ENCODE data around the gene BSDC1. TPM values are rescaled to one million over a fixed set of nuclear protein-coding genes. Genes with fewer than 3 reads are reported as not detected.

Gene BSDC1
- total RNA-seq, 1 experiment from 2014 or later = 44.3 TPM

GRCh38 chr1:32353431-32353830 is 40.8 kb downstream of the BSDC1 start (continued):
- no peak for TF ChIP-seq AFF4 (CRISPR knock-in tag; IDR thresholded peaks at IDR 0.05; ENCODE audit: borderline replicate concordance)
- no peak for TF ChIP-seq FOXJ3 (CRISPR knock-in tag; IDR thresholded peaks at IDR 0.05; ENCODE audit: borderline replicate concordance)
- TF ChIP-seq RORB (CRISPR knock-in tag; IDR thresholded peaks at IDR 0.05) = no peak
- no peak for TF ChIP-seq EMX1 (CRISPR knock-in tag; IDR thresholded peaks at IDR 0.05)

GRCh38 chr1:32352831-32353383 is 41.3 kb downstream of the BSDC1 start:
- DNase-seq (ENCODE audit: low spot score) (no peak), ATAC-seq (no peak)
- H3K27ac Mint-ChIP-seq = no peak overlapping the region
- peaks cover 11% of the 10 kb centered on the region for H3K36me3 Mint-ChIP-seq
- peak overlapping the region; percentile 60; the same call in 1 of the 2 replicates for H3K4me3 Mint-ChIP-seq
- peaks cover 18% of the 10 kb centered on the region for H3K4me1 Mint-ChIP-seq
- POLR2A ChIA-PET = interaction anchor here (1.0 to 2.6 kb wide), 3 partner anchors 13 to 41 kb away, joined by 3 to 18 read pairs (median 8); partner anchors contain the start of genes BSDC1 and MARCKSL1
- peaks cover 11% of the 10 kb centered on the region for H3K9me3 Mint-ChIP-seq
- CTCF ChIA-PET = no interaction called here
- peaks cover 52% of the 10 kb centered on the region for H3K27me3 Mint-ChIP-seq (ENCODE audit: low read depth)
- no peak for TF ChIP-seq CBFB (CRISPR knock-in tag; IDR thresholded peaks at IDR 0.05; ENCODE audit: low read depth)
- TF ChIP-seq, protein P1, sequence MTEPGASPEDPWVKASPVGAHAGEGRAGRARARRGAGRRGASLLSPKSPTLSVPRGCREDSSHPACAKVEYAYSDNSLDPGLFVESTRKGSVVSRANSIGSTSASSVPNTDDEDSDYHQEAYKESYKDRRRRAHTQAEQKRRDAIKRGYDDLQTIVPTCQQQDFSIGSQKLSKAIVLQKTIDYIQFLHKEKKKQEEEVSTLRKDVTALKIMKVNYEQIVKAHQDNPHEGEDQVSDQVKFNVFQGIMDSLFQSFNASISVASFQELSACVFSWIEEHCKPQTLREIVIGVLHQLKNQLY (CRISPR knock-in tag; IDR thresholded peaks at IDR 0.05) = no peak
- no peak for TF ChIP-seq ATF3 (CRISPR knock-in tag; conservative IDR thresholded peaks at IDR 0.05)
- TF ChIP-seq E2F1 (CRISPR knock-in tag; IDR thresholded peaks at IDR 0.05) = no peak
- no peak for TF ChIP-seq ZNF425 (CRISPR knock-in tag; conservative IDR thresholded peaks at IDR 0.05)
- TF ChIP-seq NFATC4 (CRISPR knock-in tag; IDR thresholded peaks at IDR 0.05) = no peak
- no peak for TF ChIP-seq SMAD3 (CRISPR knock-in tag; IDR thresholded peaks at IDR 0.05; ENCODE audit: borderline replicate concordance)
- no peak for TF ChIP-seq USF2 (CRISPR knock-in tag; IDR thresholded peaks at IDR 0.05)
- no peak for TF ChIP-seq FOXP4 (CRISPR knock-in tag; IDR thresholded peaks at IDR 0.05)
- TF ChIP-seq, protein P2, sequence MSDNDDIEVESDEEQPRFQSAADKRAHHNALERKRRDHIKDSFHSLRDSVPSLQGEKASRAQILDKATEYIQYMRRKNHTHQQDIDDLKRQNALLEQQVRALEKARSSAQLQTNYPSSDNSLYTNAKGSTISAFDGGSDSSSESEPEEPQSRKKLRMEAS (CRISPR knock-in tag; IDR thresholded peaks at IDR 0.05) = no peak
- no peak for TF ChIP-seq ZNF138 (CRISPR knock-in tag; conservative IDR thresholded peaks at IDR 0.05)
- TF ChIP-seq HMGXB4 (CRISPR knock-in tag; IDR thresholded peaks at IDR 0.05) = no peak
- TF ChIP-seq NFE2L1 (CRISPR knock-in tag; IDR thresholded peaks at IDR 0.05) = no peak
- TF ChIP-seq ZNF232 (CRISPR knock-in tag; IDR thresholded peaks at IDR 0.05) = no peak
- no peak for TF ChIP-seq JUN (CRISPR knock-in tag; IDR thresholded peaks at IDR 0.05)
- TF ChIP-seq ZNF396 (CRISPR knock-in tag; IDR thresholded peaks at IDR 0.05; ENCODE audit: borderline replicate concordance) = no peak
- TF ChIP-seq ZNF121 (CRISPR knock-in tag; IDR thresholded peaks at IDR 0.05) = no peak
- TF ChIP-seq ZBTB21 (CRISPR knock-in tag; IDR thresholded peaks at IDR 0.05; ENCODE audit: borderline replicate concordance) = no peak
